Trophoblast cell (in vitro differentiated cells and primary cell): ENCODE measurements around the gene CEBPA.

Source experiments
- DNase-seq, 2 donors: peaks; one replicate each; pipeline ENCODE4 v3.0.0-alpha.2; 2016
- H2AFZ ChIP-seq: 2 replicates; pipeline ENCODE4 v1.6.1; 2013; ENCODE audit warnings: low read length, moderate library complexity, mild to moderate bottlenecking; ENCODE audit not compliant: insufficient read depth, poor library complexity
- H2AK5ac ChIP-seq: 2 replicates; pipeline ENCODE4 v1.6.1; 2013; ENCODE audit warnings: mild to moderate bottlenecking, low read length
- H2BK120ac ChIP-seq: 2 replicates; pipeline ENCODE4 v1.6.1; 2013; ENCODE audit warnings: low read length, mild to moderate bottlenecking, moderate library complexity; ENCODE audit not compliant: insufficient read depth, poor library complexity
- H2BK12ac ChIP-seq: 2 replicates; pipeline ENCODE4 v1.6.1; 2013; ENCODE audit warnings: mild to moderate bottlenecking, low read length, moderate library complexity
- H2BK5ac ChIP-seq: 2 replicates; pipeline ENCODE4 v1.6.1; 2013; ENCODE audit warnings: low read length, low read depth, moderate library complexity, mild to moderate bottlenecking; ENCODE audit not compliant: poor library complexity
- H3K14ac ChIP-seq: 2 replicates; pipeline ENCODE4 v1.6.1; 2013; ENCODE audit warnings: mild to moderate bottlenecking, low read length
- H3K18ac ChIP-seq: 2 replicates; pipeline ENCODE4 v1.6.1; 2013; ENCODE audit warnings: mild to moderate bottlenecking, low read length
- H3K23ac ChIP-seq: 2 replicates; pipeline ENCODE4 v1.6.1; 2013; ENCODE audit warnings: low read length
- H3K27ac ChIP-seq: 2 replicates; pipeline ENCODE4 v1.5.1; 2013; ENCODE audit warnings: low read depth, mild to moderate bottlenecking, inconsistent platforms, low read length, moderate library complexity
- H3K27me3 ChIP-seq: 2 replicates; pipeline ENCODE4 v1.6.1; 2013; ENCODE audit warnings: inconsistent platforms, mild to moderate bottlenecking, low read length, moderate library complexity; ENCODE audit not compliant: insufficient read depth
- H3K36me3 ChIP-seq, 2 experiments: 1 replicate in 1 of 2; 2 replicates in 1 of 2; pipeline ENCODE4 v1.6.1; 2013; ENCODE audit warnings: low read length in 2 of 2, mild to moderate bottlenecking in 2 of 2, moderate library complexity in 1 of 2; ENCODE audit not compliant: insufficient read depth in 2 of 2, control insufficient read depth in 1 of 2
- H3K4ac ChIP-seq: 2 replicates; pipeline ENCODE4 v1.6.1; 2013; ENCODE audit warnings: low read depth, mild to moderate bottlenecking, low read length, moderate library complexity
- H3K4me1 ChIP-seq, 2 experiments: 1 replicate in 1 of 2; 2 replicates in 1 of 2; pipeline ENCODE4 v1.6.1; 2013; ENCODE audit warnings: low read length in 2 of 2, mild to moderate bottlenecking in 2 of 2, moderate library complexity in 1 of 2; ENCODE audit not compliant: insufficient read depth in 2 of 2, control insufficient read depth in 1 of 2
- H3K4me2 ChIP-seq: 2 replicates; pipeline ENCODE4 v1.6.1; 2013; ENCODE audit warnings: inconsistent platforms, mild to moderate bottlenecking, low read length, moderate library complexity
- H3K4me3 ChIP-seq: 2 replicates; pipeline ENCODE4 v1.5.1; 2013; ENCODE audit warnings: mild to moderate bottlenecking, low read depth, low read length, inconsistent platforms
- H3K79me1 ChIP-seq: one replicate; pipeline ENCODE4 v1.6.1; 2013; ENCODE audit warnings: low read length
- H3K79me2 ChIP-seq: 2 replicates; pipeline ENCODE4 v1.6.1; 2013; ENCODE audit warnings: low read length, mild to moderate bottlenecking; ENCODE audit not compliant: control insufficient read depth, insufficient read depth, poor library complexity
- H3K9ac ChIP-seq: 2 replicates; pipeline ENCODE4 v1.6.1; 2013; ENCODE audit warnings: mild to moderate bottlenecking, low read length
- H3K9me3 ChIP-seq: 2 replicates; pipeline ENCODE4 v1.6.1; 2013; ENCODE audit warnings: low read depth, mild to moderate bottlenecking, control low read depth, inconsistent platforms, low read length; ENCODE audit not compliant: insufficient read depth
- H4K12ac ChIP-seq: 2 replicates; pipeline ENCODE4 v1.6.1; 2013; ENCODE audit warnings: low read depth, mild to moderate bottlenecking, low read length, moderate library complexity
- H4K8ac ChIP-seq: 2 replicates; pipeline ENCODE4 v1.6.1; 2013; ENCODE audit warnings: low read depth, mild to moderate bottlenecking, low read length, moderate library complexity
- H4K91ac ChIP-seq: one replicate; pipeline ENCODE4 v1.6.1; 2013; ENCODE audit warnings: low read depth, mild to moderate bottlenecking, low read length, moderate library complexity
- WGBS: extraction: QIAGEN DNeasy Blood & Tissue Kit; methylation state at CpG from one replicate; pipeline ENCODE4 v1.1.7; 2013; ENCODE audit warnings: missing lambda C conversion rate; ENCODE audit not compliant: insufficient read length, insufficient coverage; ENCODE audit errors: extremely low coverage; 5-methylcytosine and 5-hydroxymethylcytosine counted together

CEBPA gene

GRCh38 chr19:33303791-33304345 lies 1.5 kb upstream of the CEBPA start:
- peak overlapping the region; percentile 82 for H3K4me3 ChIP-seq
- peak in 1 of 2 donors; percentile 23 for DNase-seq
- peak overlapping the region; percentile 57 for H3K4ac ChIP-seq
- peak overlapping the region; percentile 89 for H4K8ac ChIP-seq
- H3K23ac ChIP-seq, result no peak overlapping the region
- H3K79me2 ChIP-seq, result peaks cover 27% of the 10 kb centered on the region
- H3K79me1 ChIP-seq, result peaks cover 32% of the 10 kb centered on the region
- H2BK120ac ChIP-seq, result peak overlapping the region; percentile 73
- H3K9ac ChIP-seq, result no peak overlapping the region
- H3K36me3 ChIP-seq, result no peaks in the 10 kb centered on the region
- H2BK12ac ChIP-seq, result peak overlapping the region; percentile 19
- no CpG with 5 or more reads among the region's 33 CpGs for WGBS
- H3K27ac ChIP-seq, result peak overlapping the region; percentile 94
- H4K12ac ChIP-seq, result peak overlapping the region; percentile 79
- peak overlapping the region; percentile 96 for H4K91ac ChIP-seq
- H3K4me1 ChIP-seq, result peaks cover 27 to 35% of the 10 kb centered on the region in 2 experiments
- H2BK5ac ChIP-seq, result peak overlapping the region; percentile 37
- H3K18ac ChIP-seq, result peak overlapping the region; percentile 75
- peak overlapping the region; percentile 69 for H2AFZ ChIP-seq
- peak overlapping the region; percentile 92 for H3K14ac ChIP-seq
- peaks cover 2% of the 10 kb centered on the region for H3K9me3 ChIP-seq
- peak overlapping the region; percentile 96 for H3K4me2 ChIP-seq
- H2AK5ac ChIP-seq, result peak overlapping the region; percentile 71
- H3K27me3 ChIP-seq, result peaks cover 5% of the 10 kb centered on the region

- peak overlapping the region; percentile 71 for H2AK5ac ChIP-seq
- peak overlapping the region; percentile 75 for H3K18ac ChIP-seq
- H3K27me3 ChIP-seq, result peaks cover 5% of the 10 kb centered on the region
- H3K36me3 ChIP-seq, result no peaks in the 10 kb centered on the region
- H2AFZ ChIP-seq, result peak overlapping the region; percentile 69
- peak overlapping the region; percentile 73 for H2BK120ac ChIP-seq
- no CpG with 5 or more reads among the region's 92 CpGs for WGBS
- peaks cover 27% of the 10 kb centered on the region for H3K79me2 ChIP-seq
- H2BK5ac ChIP-seq, result peak overlapping the region; percentile 37
- H4K12ac ChIP-seq, result peak overlapping the region; percentile 79
- peak overlapping the region; percentile 57 for H3K4ac ChIP-seq
- H3K4me2 ChIP-seq, result peak overlapping the region; percentile 96
- peak overlapping the region; percentile 79 for H3K9ac ChIP-seq
- peak; percentile 68 to 85 for DNase-seq
- peak overlapping the region; percentile 89 for H4K8ac ChIP-seq
- H4K91ac ChIP-seq, result peak overlapping the region; percentile 96
- H3K9me3 ChIP-seq, result peaks cover 2% of the 10 kb centered on the region
- peaks cover 31 to 41% of the 10 kb centered on the region in 2 experiments for H3K4me1 ChIP-seq
- H3K14ac ChIP-seq, result peak overlapping the region; percentile 92
- peak overlapping the region; percentile 82 for H3K4me3 ChIP-seq
- peak overlapping the region; percentile 94 for H3K27ac ChIP-seq
- H3K23ac ChIP-seq, result no peak overlapping the region
- H2BK12ac ChIP-seq, result peak overlapping the region; percentile 19
- H3K79me1 ChIP-seq, result peaks cover 35% of the 10 kb centered on the region
Observed at GRCh38 chr19:33302974-33303790, 848 bp upstream of the CEBPA start.

DNA sequence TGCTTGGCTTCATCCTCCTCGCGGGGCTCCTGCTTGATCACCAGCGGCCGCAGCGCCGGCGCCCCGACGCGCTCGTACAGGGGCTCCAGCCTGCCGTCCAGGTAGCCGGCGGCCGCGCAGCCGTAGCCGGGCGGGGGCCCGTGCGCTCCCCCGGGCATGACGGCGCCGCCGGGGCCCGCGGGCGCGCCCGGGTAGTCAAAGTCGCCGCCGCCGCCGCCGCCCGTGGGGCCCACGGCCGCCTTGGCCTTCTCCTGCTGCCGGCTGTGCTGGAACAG lies 497 bp downstream of the CEBPA start:
- Histone ChIP-seq H2BK12ac (no peak overlapping the region), H2AFZ (no peak overlapping the region), H3K9ac (no peak overlapping the region)

GRCh38 chr19:33301144-33301899 lies 1.0 kb downstream of the CEBPA start:
- WGBS, result no CpG with 5 or more reads among the region's 91 CpGs

More for the DNA sequence above, 497 bp downstream of the CEBPA start:
- peaks cover 5% of the 10 kb centered on the region for H3K27me3 ChIP-seq
- peaks cover 37 to 52% of the 10 kb centered on the region in 2 experiments for H3K4me1 ChIP-seq
- H3K18ac ChIP-seq, result peak overlapping the region; percentile 36
- peaks cover 2% of the 10 kb centered on the region for H3K9me3 ChIP-seq
- H3K23ac ChIP-seq, result no peak overlapping the region
- peak overlapping the region; percentile 2 for H3K14ac ChIP-seq
- no peak for DNase-seq
- peaks cover 39% of the 10 kb centered on the region for H3K79me1 ChIP-seq
- peak overlapping the region; percentile 64 for H3K4me3 ChIP-seq
- H3K36me3 ChIP-seq, result no peaks in the 10 kb centered on the region
- peak overlapping the region; percentile 82 for H3K4me2 ChIP-seq
- H4K8ac ChIP-seq, result peak overlapping the region; percentile 30
- H3K79me2 ChIP-seq, result peaks cover 27% of the 10 kb centered on the region
- H4K91ac ChIP-seq, result peak overlapping the region; percentile 36
- WGBS, result no CpG with 5 or more reads among the region's 41 CpGs
- H2AK5ac ChIP-seq, result no peak overlapping the region
- H2BK120ac ChIP-seq, result peak overlapping the region; percentile 61
- peak overlapping the region; percentile 72 for H3K27ac ChIP-seq
- peak overlapping the region; percentile 8 for H2BK5ac ChIP-seq
- no peak overlapping the region for H4K12ac ChIP-seq
- no peak overlapping the region for H3K4ac ChIP-seq

More at GRCh38 chr19:33301144-33301899, 1.0 kb downstream of the CEBPA start:
- Histone ChIP-seq H3K18ac (peak overlapping the region; percentile 36), H3K9me3 (peaks cover 2% of the 10 kb centered on the region), H4K91ac (peak overlapping the region; percentile 60), H3K4me2 (peak overlapping the region; percentile 82), H2AFZ (peak overlapping the region; percentile 50), H3K9ac (peak overlapping the region; percentile 6), H3K14ac (peak overlapping the region; percentile 78), H3K27me3 (peaks cover 5% of the 10 kb centered on the region), H2BK12ac (no peak overlapping the region), H3K4me3 (peak overlapping the region; percentile 69), H3K23ac (no peak overlapping the region), H3K79me1 (peaks cover 39% of the 10 kb centered on the region), H3K4me1 (peaks cover 37 to 53% of the 10 kb centered on the region in 2 experiments), H3K36me3 (no peaks in the 10 kb centered on the region), H2BK120ac (peak overlapping the region; percentile 61), H3K27ac (peak overlapping the region; percentile 72), H2AK5ac (peak overlapping the region; percentile 28), H4K12ac (peak overlapping the region; percentile 32), H2BK5ac (peak overlapping the region; percentile 59), H4K8ac (peak overlapping the region; percentile 30), H3K4ac (peak overlapping the region; percentile 89), H3K79me2 (peaks cover 27% of the 10 kb centered on the region)
- peak in 1 of 2 donors; percentile 51 for DNase-seq
